ENCODE data around the gene BPTF. TPM values are rescaled to one million over a fixed set of nuclear protein-coding genes. Genes with fewer than 3 reads are reported as not detected.

BPTF gene
- total and polyA plus RNA-seq, 2 of the 13 experiments (the other 11 are each of a cell fraction or from before 2014, with no cell fraction given) = 43.5 to 66.1 TPM

DNA sequence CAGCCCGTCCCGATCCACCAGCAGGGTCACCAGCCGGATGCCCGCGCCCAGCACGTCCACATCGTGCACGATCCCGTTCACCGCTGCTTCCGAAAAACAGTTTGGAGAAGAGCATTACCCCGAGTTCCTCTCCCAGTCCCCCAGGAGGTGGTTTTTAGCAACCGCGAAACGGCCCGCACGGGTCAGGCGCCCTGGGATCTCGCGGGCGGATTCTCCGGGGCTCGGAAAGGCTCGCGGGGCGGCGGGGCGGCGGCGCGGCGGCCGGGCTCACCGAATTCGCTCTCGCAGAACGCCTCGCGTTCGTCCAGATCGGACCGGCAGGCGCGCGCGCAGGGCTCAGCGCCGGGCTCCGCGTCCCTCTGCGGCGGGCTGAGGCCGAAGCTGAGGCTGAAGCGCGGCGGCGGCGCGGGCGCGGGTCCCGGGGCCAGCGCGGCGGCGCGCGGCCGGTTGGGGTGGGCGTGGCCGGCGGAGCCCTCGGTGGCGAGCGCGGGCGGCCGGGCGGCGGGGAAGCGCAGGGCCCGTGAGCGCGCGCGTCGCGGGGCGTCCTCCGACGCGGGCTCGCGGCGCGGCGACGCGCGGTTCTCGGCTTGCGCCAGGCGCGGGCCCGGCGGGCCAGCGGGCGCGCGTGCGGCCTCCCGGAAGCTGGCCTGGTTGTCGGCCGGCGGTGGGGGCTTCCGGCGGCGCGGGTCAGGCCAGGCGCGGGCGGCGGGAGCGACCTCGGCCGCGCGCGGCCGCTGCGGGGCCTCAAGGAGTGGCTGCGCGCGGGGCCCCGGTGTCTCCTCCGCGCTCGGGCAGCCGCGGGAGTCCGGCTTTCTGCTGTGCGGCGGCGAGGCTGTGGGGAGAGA lies 168.1 kb downstream of the BPTF start (continued):
- TF ChIP-seq, protein P1, sequence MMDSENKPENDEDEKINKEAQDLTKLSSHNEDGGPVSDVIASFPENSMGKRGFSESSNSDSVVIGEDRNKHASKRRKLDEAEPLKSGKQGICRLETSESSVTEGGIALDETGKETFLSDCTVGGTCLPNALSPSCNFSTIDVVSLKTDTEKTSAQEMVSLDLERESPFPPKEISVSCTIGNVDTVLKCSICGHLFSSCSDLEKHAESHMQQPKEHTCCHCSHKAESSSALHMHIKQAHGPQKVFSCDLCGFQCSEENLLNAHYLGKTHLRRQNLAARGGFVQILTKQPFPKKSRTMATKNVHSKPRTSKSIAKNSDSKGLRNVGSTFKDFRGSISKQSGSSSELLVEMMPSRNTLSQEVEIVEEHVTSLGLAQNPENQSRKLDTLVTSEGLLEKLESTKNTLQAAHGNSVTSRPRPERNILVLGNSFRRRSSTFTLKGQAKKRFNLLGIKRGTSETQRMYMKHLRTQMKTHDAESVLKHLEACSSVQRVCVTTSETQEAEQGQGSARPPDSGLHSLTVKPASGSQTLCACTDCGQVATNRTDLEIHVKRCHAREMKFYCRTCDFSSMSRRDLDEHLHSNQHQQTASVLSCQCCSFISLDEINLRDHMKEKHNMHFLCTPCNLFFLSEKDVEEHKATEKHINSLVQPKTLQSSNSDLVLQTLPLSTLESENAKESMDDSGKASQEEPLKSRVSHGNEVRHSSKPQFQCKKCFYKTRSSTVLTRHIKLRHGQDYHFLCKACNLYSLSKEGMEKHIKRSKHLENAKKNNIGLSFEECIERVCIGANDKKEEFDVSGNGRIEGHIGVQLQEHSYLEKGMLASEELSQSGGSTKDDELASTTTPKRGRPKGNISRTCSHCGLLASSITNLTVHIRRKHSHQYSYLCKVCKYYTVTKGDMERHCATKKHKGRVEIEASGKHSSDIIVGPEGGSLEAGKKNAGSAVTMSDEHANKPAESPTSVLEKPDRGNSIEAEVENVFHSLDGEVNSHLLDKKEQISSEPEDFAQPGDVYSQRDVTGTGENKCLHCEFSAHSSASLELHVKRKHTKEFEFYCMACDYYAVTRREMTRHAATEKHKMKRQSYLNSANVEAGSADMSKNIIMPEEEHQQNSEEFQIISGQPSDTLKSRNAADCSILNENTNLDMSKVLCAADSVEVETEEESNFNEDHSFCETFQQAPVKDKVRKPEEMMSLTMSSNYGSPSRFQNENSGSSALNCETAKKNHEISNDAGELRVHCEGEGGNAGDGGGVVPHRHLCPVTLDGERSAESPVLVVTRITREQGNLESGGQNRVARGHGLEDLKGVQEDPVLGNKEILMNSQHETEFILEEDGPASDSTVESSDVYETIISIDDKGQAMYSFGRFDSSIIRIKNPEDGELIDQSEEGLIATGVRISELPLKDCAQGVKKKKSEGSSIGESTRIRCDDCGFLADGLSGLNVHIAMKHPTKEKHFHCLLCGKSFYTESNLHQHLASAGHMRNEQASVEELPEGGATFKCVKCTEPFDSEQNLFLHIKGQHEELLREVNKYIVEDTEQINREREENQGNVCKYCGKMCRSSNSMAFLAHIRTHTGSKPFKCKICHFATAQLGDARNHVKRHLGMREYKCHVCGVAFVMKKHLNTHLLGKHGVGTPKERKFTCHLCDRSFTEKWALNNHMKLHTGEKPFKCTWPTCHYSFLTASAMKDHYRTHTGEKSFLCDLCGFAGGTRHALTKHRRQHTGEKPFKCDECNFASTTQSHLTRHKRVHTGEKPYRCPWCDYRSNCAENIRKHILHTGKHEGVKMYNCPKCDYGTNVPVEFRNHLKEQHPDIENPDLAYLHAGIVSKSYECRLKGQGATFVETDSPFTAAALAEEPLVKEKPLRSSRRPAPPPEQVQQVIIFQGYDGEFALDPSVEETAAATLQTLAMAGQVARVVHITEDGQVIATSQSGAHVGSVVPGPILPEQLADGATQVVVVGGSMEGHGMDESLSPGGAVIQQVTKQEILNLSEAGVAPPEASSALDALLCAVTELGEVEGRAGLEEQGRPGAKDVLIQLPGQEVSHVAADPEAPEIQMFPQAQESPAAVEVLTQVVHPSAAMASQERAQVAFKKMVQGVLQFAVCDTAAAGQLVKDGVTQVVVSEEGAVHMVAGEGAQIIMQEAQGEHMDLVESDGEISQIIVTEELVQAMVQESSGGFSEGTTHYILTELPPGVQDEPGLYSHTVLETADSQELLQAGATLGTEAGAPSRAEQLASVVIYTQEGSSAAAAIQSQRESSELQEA (CRISPR knock-in tag; IDR thresholded peaks at IDR 0.05; ENCODE audit: not compliant biosample characterization) = no peak
- TF ChIP-seq ZNF326 (CRISPR knock-in tag; IDR thresholded peaks at IDR 0.05; ENCODE audit: borderline replicate concordance) (no peak), ZFYVE20 (CRISPR knock-in tag; IDR thresholded peaks at IDR 0.05; ENCODE audit: borderline replicate concordance, low read depth) (no peak), PRMT3 (CRISPR knock-in tag; IDR thresholded peaks at IDR 0.05; ENCODE audit: borderline replicate concordance, low read depth) (no peak), RXRB (CRISPR knock-in tag; IDR thresholded peaks at IDR 0.05; ENCODE audit: borderline replicate concordance) (no peak), KDM2A (CRISPR knock-in tag; IDR thresholded peaks at IDR 0.05; ENCODE audit: borderline replicate concordance, low read depth) (peak; percentile 85; the same call in 1 of the 2 replicates), ZNF569 (CRISPR knock-in tag; IDR thresholded peaks at IDR 0.05; ENCODE audit: borderline replicate concordance) (no peak), ZNF720 (CRISPR knock-in tag; IDR thresholded peaks at IDR 0.05) (no peak), KDM6A (CRISPR knock-in tag; IDR thresholded peaks at IDR 0.05; ENCODE audit: low read depth) (no peak), RFXAP (CRISPR knock-in tag; IDR thresholded peaks at IDR 0.05; ENCODE audit: borderline replicate concordance) (no peak)
- TF ChIP-seq, protein P2, sequence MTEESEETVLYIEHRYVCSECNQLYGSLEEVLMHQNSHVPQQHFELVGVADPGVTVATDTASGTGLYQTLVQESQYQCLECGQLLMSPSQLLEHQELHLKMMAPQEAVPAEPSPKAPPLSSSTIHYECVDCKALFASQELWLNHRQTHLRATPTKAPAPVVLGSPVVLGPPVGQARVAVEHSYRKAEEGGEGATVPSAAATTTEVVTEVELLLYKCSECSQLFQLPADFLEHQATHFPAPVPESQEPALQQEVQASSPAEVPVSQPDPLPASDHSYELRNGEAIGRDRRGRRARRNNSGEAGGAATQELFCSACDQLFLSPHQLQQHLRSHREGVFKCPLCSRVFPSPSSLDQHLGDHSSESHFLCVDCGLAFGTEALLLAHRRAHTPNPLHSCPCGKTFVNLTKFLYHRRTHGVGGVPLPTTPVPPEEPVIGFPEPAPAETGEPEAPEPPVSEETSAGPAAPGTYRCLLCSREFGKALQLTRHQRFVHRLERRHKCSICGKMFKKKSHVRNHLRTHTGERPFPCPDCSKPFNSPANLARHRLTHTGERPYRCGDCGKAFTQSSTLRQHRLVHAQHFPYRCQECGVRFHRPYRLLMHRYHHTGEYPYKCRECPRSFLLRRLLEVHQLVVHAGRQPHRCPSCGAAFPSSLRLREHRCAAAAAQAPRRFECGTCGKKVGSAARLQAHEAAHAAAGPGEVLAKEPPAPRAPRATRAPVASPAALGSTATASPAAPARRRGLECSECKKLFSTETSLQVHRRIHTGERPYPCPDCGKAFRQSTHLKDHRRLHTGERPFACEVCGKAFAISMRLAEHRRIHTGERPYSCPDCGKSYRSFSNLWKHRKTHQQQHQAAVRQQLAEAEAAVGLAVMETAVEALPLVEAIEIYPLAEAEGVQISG (CRISPR knock-in tag; IDR thresholded peaks at IDR 0.05) = peak; percentile 50; the same call in 1 of the 2 replicates
- TF ChIP-seq, protein P3, sequence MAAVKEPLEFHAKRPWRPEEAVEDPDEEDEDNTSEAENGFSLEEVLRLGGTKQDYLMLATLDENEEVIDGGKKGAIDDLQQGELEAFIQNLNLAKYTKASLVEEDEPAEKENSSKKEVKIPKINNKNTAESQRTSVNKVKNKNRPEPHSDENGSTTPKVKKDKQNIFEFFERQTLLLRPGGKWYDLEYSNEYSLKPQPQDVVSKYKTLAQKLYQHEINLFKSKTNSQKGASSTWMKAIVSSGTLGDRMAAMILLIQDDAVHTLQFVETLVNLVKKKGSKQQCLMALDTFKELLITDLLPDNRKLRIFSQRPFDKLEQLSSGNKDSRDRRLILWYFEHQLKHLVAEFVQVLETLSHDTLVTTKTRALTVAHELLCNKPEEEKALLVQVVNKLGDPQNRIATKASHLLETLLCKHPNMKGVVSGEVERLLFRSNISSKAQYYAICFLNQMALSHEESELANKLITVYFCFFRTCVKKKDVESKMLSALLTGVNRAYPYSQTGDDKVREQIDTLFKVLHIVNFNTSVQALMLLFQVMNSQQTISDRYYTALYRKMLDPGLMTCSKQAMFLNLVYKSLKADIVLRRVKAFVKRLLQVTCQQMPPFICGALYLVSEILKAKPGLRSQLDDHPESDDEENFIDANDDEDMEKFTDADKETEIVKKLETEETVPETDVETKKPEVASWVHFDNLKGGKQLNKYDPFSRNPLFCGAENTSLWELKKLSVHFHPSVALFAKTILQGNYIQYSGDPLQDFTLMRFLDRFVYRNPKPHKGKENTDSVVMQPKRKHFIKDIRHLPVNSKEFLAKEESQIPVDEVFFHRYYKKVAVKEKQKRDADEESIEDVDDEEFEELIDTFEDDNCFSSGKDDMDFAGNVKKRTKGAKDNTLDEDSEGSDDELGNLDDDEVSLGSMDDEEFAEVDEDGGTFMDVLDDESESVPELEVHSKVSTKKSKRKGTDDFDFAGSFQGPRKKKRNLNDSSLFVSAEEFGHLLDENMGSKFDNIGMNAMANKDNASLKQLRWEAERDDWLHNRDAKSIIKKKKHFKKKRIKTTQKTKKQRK (IDR thresholded peaks at IDR 0.05; ENCODE audit: low read length) = no peak

Measured in HepG2 (cell line).